SJCRH30 (cell line): ENCODE measurements around the gene ANKRA2. TPM values are rescaled to one million over a fixed set of nuclear protein-coding genes. Genes with fewer than 3 reads are reported as not detected.

Source experiments
- DNase-seq, 2 experiments: peaks; one replicate each; pipeline ENCODE4 v3.0.0-alpha.2; 2015 to 2020
- H3K27ac ChIP-seq: fragments of 250-450 bp; sonication (Bioruptor Pico); 2 replicates; pipeline ENCODE4 v1.5.1; 2020; ENCODE audit warnings: mild to moderate bottlenecking, moderate library complexity
- H3K27me3 ChIP-seq: fragments of 250-450 bp; sonication (Bioruptor Pico); 2 replicates; pipeline ENCODE4 v1.5.1; 2020; ENCODE audit warnings: mild to moderate bottlenecking, moderate library complexity
- H3K36me3 ChIP-seq: fragments of 250-450 bp; sonication (Bioruptor Pico); 2 replicates; pipeline ENCODE4 v1.5.1; 2020; ENCODE audit warnings: mild to moderate bottlenecking, moderate library complexity
- H3K4me1 ChIP-seq: fragments of 250-450 bp; sonication (Bioruptor Pico); 2 replicates; pipeline ENCODE4 v1.5.1; 2020; ENCODE audit warnings: mild to moderate bottlenecking, moderate library complexity
- H3K4me3 ChIP-seq: fragments of 250-450 bp; sonication (Bioruptor Pico); 2 replicates; pipeline ENCODE4 v1.5.1; 2020; ENCODE audit warnings: mild to moderate bottlenecking, moderate library complexity
- H3K9me3 ChIP-seq: fragments of 250-450 bp; sonication (Bioruptor Pico); replicated peaks from 2 replicates; pipeline ENCODE4 v1.5.1; 2020; ENCODE audit warnings: mild to moderate bottlenecking, moderate library complexity
- total RNA-seq: library from RNA; depleted of rRNA; stranded (reverse); fragments of >200 nt; shearing (Covaris generic); gene quantifications from 2 replicates; pipeline ENCODE4 v1.2.3, GENCODE V29; 2014; rRNA removed

ANKRA2 gene
- total RNA-seq, result 12.2 and 13.2 TPM in 2 replicates

GRCh38 chr5:73565139-73565968 lies at the start of gene ANKRA2, which contains the start of gene UTP15:
ANKRA2 (minus strand) TSS chr5:73565639; CDS start chr5:73562881, 2,758 bp downstream.
UTP15 (plus strand) TSS chr5:73565743; CDS start chr5:73567345, 1,602 bp downstream.
- DNase-seq, result peak; percentile 99
- Histone ChIP-seq H3K4me1 (peaks cover 3% of the 10 kb centered on the region; the same call in 1 of the 2 replicates), H3K36me3 (peaks cover 17% of the 10 kb centered on the region), H3K4me3 (peak within 1 kb of the TSS; percentile 91), H3K27me3 (no peaks in the 10 kb centered on the region), H3K9me3 (no peaks in the 10 kb centered on the region), H3K27ac (peak within 1 kb of the TSS; percentile 68)

GRCh38 chr5:73615085-73615484 lies 49.6 kb upstream of the ANKRA2 start:
- Histone ChIP-seq H3K27ac (no peak overlapping the region), H3K36me3 (no peaks in the 10 kb centered on the region), H3K4me3 (no peak overlapping the region), H3K27me3 (no peaks in the 10 kb centered on the region), H3K4me1 (peaks cover 11% of the 10 kb centered on the region), H3K9me3 (no peaks in the 10 kb centered on the region)
- no peak for DNase-seq

- no peak overlapping the region for H3K4me3 ChIP-seq
- peaks cover 4% of the 10 kb centered on the region; the same call in 1 of the 2 replicates for H3K4me1 ChIP-seq
- H3K27me3 ChIP-seq, result no peaks in the 10 kb centered on the region
- DNase-seq, result no peak
- no peaks in the 10 kb centered on the region for H3K9me3 ChIP-seq
- no peaks in the 10 kb centered on the region for H3K36me3 ChIP-seq
- no peak overlapping the region for H3K27ac ChIP-seq
These were observed 47.4 kb upstream of the ANKRA2 start for GRCh38 chr5:73612799-73613198.

- Histone ChIP-seq H3K4me1 (peaks cover 10% of the 10 kb centered on the region), H3K36me3 (no peaks in the 10 kb centered on the region), H3K27ac (no peak overlapping the region), H3K27me3 (no peaks in the 10 kb centered on the region), H3K9me3 (peaks cover 2% of the 10 kb centered on the region), H3K4me3 (no peak overlapping the region)
- no peak for DNase-seq
These were observed 41.8 kb upstream of the ANKRA2 start for GRCh38 chr5:73607228-73607627.

- Histone ChIP-seq H3K27me3 (no peaks in the 10 kb centered on the region), H3K4me3 (no peak overlapping the region), H3K36me3 (no peaks in the 10 kb centered on the region), H3K4me1 (peaks cover 10% of the 10 kb centered on the region), H3K27ac (no peak overlapping the region), H3K9me3 (peaks cover 4% of the 10 kb centered on the region)
- peak; percentile 19 to 45 for DNase-seq
These were observed 40.8 kb upstream of the ANKRA2 start for GRCh38 chr5:73606206-73606753.

- H3K4me3 ChIP-seq, result no peak overlapping the region
- peaks cover 10% of the 10 kb centered on the region for H3K4me1 ChIP-seq
- no peaks in the 10 kb centered on the region for H3K27me3 ChIP-seq
- peaks cover 4% of the 10 kb centered on the region for H3K9me3 ChIP-seq
- H3K36me3 ChIP-seq, result no peaks in the 10 kb centered on the region
- DNase-seq, result no peak
- no peak overlapping the region for H3K27ac ChIP-seq
These were observed 40.0 kb upstream of the ANKRA2 start for GRCh38 chr5:73605223-73606087.

GRCh38 chr5:73603998-73604397 lies 38.6 kb upstream of the ANKRA2 start:
- H3K27me3 ChIP-seq, result no peaks in the 10 kb centered on the region
- no peak overlapping the region for H3K27ac ChIP-seq
- peaks cover 10% of the 10 kb centered on the region for H3K4me1 ChIP-seq
- no peaks in the 10 kb centered on the region for H3K36me3 ChIP-seq
- no peak for DNase-seq
- H3K4me3 ChIP-seq, result no peak overlapping the region
- H3K9me3 ChIP-seq, result peaks cover 4% of the 10 kb centered on the region

GRCh38 chr5:73599380-73599779 lies 33.9 kb upstream of the ANKRA2 start:
- no peak for DNase-seq
- H3K4me1 ChIP-seq, result no peaks in the 10 kb centered on the region
- no peak overlapping the region for H3K27ac ChIP-seq
- no peak overlapping the region for H3K4me3 ChIP-seq
- H3K36me3 ChIP-seq, result no peaks in the 10 kb centered on the region
- peaks cover 4% of the 10 kb centered on the region for H3K9me3 ChIP-seq
- no peaks in the 10 kb centered on the region for H3K27me3 ChIP-seq

GRCh38 chr5:73596705-73597328 lies 31.4 kb upstream of the ANKRA2 start:
- H3K9me3 ChIP-seq, result no peaks in the 10 kb centered on the region; the same call in 1 of the 2 replicates
- no peaks in the 10 kb centered on the region for H3K27me3 ChIP-seq
- peak; percentile 45 to 70 for DNase-seq

GRCh38 chr5:73592551-73592950 lies 27.1 kb upstream of the ANKRA2 start:
- Histone ChIP-seq H3K9me3 (no peaks in the 10 kb centered on the region), H3K4me3 (no peak overlapping the region), H3K27ac (no peak overlapping the region), H3K4me1 (no peaks in the 10 kb centered on the region; the same call in 1 of the 2 replicates), H3K36me3 (no peaks in the 10 kb centered on the region), H3K27me3 (no peaks in the 10 kb centered on the region)
- DNase-seq, result no peak

More at GRCh38 chr5:73596705-73597328, 31.4 kb upstream of the ANKRA2 start:
- Histone ChIP-seq H3K4me1 (no peaks in the 10 kb centered on the region; the same call in 1 of the 2 replicates), H3K4me3 (no peak overlapping the region), H3K36me3 (no peaks in the 10 kb centered on the region), H3K27ac (no peak overlapping the region)

- no peaks in the 10 kb centered on the region; the same call in 1 of the 2 replicates for H3K4me1 ChIP-seq
- H3K4me3 ChIP-seq, result no peak overlapping the region
- no peaks in the 10 kb centered on the region for H3K36me3 ChIP-seq
- DNase-seq, result peak; percentile 8 to 23
- no peak overlapping the region for H3K27ac ChIP-seq
- no peaks in the 10 kb centered on the region for H3K27me3 ChIP-seq
- no peaks in the 10 kb centered on the region for H3K9me3 ChIP-seq
These were observed 26.5 kb upstream of the ANKRA2 start for GRCh38 chr5:73591698-73592501.

GRCh38 chr5:73591102-73591695 lies 25.8 kb upstream of the ANKRA2 start:
- Histone ChIP-seq H3K4me1 (no peaks in the 10 kb centered on the region; the same call in 1 of the 2 replicates), H3K36me3 (no peaks in the 10 kb centered on the region), H3K4me3 (no peak overlapping the region), H3K9me3 (no peaks in the 10 kb centered on the region), H3K27me3 (no peaks in the 10 kb centered on the region), H3K27ac (no peak overlapping the region)
- DNase-seq, result peak; percentile 60 to 87

GRCh38 chr5:73587923-73588322 lies 22.5 kb upstream of the ANKRA2 start:
- no peak overlapping the region for H3K27ac ChIP-seq
- H3K27me3 ChIP-seq, result no peaks in the 10 kb centered on the region
- H3K4me1 ChIP-seq, result no peaks in the 10 kb centered on the region; the same call in 1 of the 2 replicates
- no peaks in the 10 kb centered on the region for H3K9me3 ChIP-seq
- no peak for DNase-seq
- H3K4me3 ChIP-seq, result no peak overlapping the region
- peaks cover 4% of the 10 kb centered on the region for H3K36me3 ChIP-seq
